SH-SY5Y (cell line): ENCODE results near the gene PTTG1IP.

Source experiments
- GATA2 ChIP-seq: IDR thresholded peaks from 2 replicates; pipeline ENCODE4 v1.6.1; 2011; ENCODE audit warnings: mild to moderate bottlenecking, low read depth, low read length
- GATA3 ChIP-seq: IDR thresholded peaks from 2 replicates; pipeline ENCODE4 v1.6.1; 2011; ENCODE audit warnings: low read depth, mild to moderate bottlenecking, low read length, moderate library complexity

- TF ChIP-seq GATA3 (no peak), GATA2 (no peak)
Observed at GRCh38 chr21:44817914-44818639, 55.4 kb downstream of the PTTG1IP start, which contains the start of gene SUMO3.
